GM18502 (cell line): ENCODE data around the gene NEUROG1.
"Not testable (repeated sequence)": the region's sequence is repeated elsewhere in the genome, so short reads cannot be mapped to it uniquely, and the experiment has no call there.

Experiments
- ATAC-seq: cut with Tn5 transposase; IDR thresholded peaks from one replicate; pipeline ENCODE4 v1.9.1; 2021; ENCODE audit warnings: mild to moderate bottlenecking; ENCODE audit not compliant: unreplicated experiment, poor library complexity

NEUROG1 gene

GRCh38 chr5:135497971-135498636 lies 37.7 kb downstream of the NEUROG1 start:
- no peak for ATAC-seq

- ATAC-seq = not testable (repeated sequence)
These were observed 40.2 kb downstream of the NEUROG1 start for GRCh38 chr5:135495531-135495930.

DNA sequence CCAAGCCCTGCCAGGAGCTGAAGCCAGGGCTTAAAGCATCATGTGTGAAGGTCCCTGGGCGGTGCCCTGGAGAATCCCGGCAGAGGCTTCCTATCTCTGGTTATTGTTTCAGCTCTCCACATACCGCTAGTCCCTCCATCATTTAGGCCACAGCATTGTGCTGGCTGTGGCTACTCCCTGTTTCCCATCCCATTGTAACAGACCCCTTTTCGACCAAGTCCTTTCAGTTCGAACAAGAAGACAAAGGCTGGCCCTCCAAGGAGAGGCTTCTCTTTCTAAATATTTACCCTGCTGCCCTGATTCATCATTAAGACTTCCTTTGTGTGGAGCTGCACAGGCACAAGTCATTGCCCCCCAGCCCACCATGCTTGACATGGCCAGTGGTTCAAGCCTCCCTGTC lies 41.6 kb downstream of the NEUROG1 start:
- no peak for ATAC-seq

- ATAC-seq = no peak
These were observed 42.2 kb downstream of the NEUROG1 start for GRCh38 chr5:135493406-135494180.

- no peak for ATAC-seq
These were observed 43.5 kb downstream of the NEUROG1 start for GRCh38 chr5:135492319-135492626.

GRCh38 chr5:135491552-135492318 lies 44.0 kb downstream of the NEUROG1 start:
- no peak for ATAC-seq

DNA sequence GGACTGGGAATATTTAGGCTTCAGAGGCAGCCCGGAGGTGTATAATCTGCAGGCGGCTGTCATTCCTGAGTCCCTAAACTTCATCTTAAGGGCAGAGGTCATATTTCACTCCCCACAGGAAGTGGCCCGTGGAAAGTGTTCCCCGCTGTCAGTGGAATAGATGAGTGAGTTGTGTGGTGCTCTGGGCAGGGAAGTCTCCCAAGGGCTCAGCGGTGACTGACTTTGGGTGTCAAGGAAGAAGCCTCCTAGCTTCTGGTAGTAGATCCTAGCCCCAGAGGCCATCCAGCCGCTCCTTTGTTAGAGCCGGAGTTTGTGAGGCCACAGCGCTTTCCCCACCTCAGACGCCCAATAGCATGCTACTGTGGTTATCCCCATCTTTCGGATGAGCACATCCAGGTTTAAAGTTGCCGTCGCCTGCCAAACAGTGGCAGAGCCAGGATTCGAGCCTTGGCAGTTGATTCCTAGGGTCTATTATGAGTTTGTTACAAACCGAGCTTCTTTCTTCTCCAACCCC lies 44.7 kb downstream of the NEUROG1 start:
- ATAC-seq = no peak

GRCh38 chr5:135490245-135491037 lies 45.3 kb downstream of the NEUROG1 start:
- ATAC-seq = no peak

DNA sequence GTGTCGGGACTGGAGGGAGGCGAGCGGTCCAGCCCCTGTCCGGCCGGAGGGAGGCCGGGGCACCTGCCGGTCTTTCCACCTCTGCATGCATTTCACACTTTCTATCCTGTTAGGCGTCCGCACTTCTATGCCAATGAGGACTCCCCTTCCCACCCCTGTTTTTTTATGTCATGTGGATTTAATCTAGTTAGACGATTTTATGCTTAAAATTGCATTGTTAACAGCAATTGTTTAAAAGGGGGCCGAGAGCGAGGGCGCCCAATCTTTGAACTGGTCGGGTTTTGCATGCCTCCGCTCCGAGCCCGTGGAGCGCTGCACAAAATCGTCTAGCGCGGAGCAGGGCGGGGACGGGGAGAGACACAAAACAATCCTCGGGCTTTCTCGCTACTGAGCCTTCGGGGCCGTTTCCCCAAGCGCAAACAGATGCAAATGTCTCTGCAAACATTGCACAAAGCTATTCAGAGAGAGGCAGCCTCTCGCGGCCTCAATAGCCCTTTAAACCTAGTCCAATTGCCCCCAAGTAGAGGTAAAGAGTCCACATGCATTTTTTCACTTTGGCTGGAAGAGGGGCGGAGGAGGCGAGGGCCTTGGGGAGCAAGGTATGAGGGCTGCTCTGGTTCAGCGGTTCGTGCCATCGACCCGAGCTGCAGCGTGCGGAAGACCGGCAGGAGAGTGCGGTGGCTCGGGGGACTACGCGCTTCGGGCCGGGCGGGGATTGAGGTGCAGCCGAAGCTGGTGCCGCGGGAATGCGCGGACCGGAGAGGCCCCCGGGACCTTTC lies 46.1 kb downstream of the NEUROG1 start:
- ATAC-seq = no peak

DNA sequence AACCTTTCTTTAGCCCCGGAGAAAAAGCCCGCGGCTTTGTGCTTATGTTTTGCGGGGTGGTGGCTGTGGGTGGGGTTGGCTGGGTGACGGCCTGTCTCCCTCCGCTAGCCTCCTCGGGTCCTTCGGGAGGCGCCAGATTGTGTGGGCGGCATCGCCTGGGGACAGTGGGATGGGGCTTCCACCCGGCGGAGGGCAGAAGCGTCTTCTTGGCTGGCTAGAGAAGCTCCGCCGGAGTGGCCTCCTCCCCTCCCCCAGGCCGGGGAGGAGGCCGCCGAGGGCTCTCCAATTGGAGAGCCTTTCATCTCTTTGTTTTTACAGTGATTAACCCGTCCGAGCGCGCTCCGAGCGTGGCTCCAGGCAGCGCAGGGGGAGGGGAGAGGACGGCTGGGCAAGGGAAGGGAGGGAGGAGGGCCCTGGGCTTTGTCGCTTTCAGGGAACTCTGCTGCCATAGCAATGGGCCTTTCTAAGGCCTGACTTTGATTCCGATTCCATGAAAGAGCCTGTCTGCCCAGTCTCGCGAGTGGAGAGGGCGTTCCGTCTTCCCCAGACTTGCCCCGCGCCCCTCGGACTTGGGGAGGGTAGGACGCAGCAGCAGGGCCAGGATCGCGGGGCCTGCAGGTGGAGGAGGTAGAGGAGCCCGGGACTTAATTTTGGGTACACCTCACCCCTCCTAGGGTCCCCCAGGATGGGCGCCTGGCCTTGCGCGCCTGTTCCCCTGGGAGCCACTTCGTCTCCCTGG lies 46.9 kb downstream of the NEUROG1 start:
- no peak for ATAC-seq

DNA sequence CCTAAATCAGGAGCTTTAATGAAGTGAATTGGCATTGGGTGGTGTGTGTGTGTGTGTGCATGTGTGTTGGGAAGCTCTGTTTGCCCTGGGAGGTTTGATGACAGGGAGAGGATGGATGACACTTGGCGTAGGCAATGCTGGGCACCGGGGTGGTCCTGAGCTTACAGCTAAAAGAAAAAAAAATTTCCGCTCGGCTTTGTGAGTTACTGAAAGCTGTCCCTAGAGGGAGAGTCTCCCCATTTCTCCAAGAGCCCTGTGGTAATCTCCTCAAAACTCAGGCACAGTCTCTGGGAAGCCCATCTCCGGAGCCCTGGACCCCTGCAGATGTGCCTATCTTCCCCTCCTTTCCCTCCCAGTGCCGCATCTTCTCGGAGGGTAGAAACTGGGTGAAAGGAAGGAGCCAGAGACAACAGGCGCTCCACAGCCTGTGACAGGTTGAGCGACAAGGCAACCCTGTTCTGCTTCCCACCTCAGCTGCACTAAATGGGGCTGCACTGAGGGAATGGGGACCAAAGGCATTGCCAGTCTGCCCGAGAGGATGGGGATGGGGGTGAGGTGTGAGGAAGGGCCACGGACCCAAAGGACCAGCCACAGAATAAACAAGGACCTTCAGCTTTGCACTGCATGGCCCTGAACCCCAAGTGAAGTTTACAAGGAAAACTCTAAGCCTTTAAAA lies 47.8 kb downstream of the NEUROG1 start:
- no peak for ATAC-seq

DNA sequence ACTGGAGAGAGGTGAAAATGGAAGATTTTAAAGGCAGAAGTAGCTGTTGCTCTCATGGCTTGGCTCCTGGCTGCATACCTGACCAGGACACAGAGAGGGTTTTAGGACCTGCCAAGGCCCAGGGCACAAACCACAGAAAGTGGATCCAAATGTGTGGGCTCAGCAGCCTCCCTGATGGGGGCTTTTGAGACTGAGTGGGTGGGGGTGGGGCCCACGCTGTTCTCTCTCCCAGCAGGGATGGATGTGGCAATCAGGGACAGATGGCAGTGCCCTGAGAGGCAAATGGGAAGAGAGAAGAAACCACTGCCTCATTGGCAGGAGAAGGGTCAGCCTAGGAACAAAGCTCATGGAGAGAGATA lies 48.7 kb downstream of the NEUROG1 start:
- ATAC-seq = no peak

DNA sequence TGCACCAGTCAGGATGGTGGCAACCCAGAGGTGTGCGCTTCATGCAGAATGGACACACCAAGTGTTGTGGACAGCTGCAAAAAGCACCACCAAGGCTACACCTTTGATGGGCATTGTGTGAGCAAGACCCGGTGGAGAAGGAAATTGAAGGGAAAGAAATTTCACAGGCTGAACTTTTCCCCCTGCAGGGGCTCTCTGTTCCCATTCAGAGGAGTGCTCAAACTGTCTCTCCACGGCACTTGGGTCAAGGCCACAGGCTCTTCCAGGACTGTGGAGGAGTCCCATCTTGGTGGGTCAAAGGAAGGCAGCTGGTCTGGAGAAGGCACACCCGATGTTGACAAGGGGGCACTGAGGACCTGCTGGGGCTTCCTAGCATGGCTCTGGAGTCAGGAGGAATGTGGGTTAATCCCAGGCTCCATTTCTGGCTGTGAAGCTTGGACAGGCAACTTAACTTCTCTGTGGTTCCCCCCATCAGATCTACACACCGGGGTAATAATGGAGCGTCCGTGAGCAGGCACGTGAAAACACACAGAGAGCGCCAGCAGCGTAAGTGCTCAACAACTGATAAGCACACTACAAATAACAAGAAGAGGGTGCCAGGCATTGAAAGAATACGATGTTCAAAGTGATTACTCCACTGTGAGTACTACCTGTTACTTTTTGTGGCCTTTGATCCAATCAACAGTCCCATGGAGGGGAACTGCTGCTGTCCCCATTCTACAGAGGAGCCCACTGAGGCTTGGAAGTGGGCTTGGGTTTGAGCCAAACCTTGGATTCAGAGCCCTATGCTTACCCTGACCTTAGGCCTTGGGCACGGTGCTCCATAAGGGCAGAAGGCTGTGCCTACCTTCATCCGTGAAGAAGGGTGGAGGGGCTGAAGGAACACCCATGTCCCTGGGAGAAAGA lies 49.4 kb downstream of the NEUROG1 start:
- no peak for ATAC-seq

- no peak for ATAC-seq
These were observed 51.1 kb downstream of the NEUROG1 start for GRCh38 chr5:135484674-135485086.
